ENCODE data around the gene AQP3.

The AQP3 gene

GRCh38 chr9:33468215-33468730 is 20.9 kb upstream of the AQP3 start:
- no peak for TF ChIP-seq CTCF (IDR thresholded peaks at IDR 0.05; ENCODE audit: borderline replicate concordance, extremely low read depth, low read length, poor library complexity, severe bottlenecking)
- no peak for TF ChIP-seq EZH2 (IDR thresholded peaks at IDR 0.05; ENCODE audit: borderline replicate concordance, low read depth, low read length, severe bottlenecking)
- Histone ChIP-seq H3K9me3 (ENCODE audit: insufficient read depth, low read length, severe bottlenecking) (no peaks in the 10 kb centered on the region), H3K4me3 (ENCODE audit: low read depth in 1 of 2, low read length in 2 of 2) (no peak overlapping the region), H3K9ac (ENCODE audit: low read depth, low read length) (no peak overlapping the region), H2AFZ (ENCODE audit: low read depth, low read length) (no peak overlapping the region), H3K4me2 (ENCODE audit: insufficient read depth, low read length) (no peak overlapping the region), H3K27me3 (ENCODE audit: insufficient read depth, low read length, poor library complexity) (no peaks in the 10 kb centered on the region), H3K36me3 (ENCODE audit: insufficient read depth, low read length) (peaks cover 85% of the 10 kb centered on the region), H3K4me1 (ENCODE audit: insufficient read depth, low read length) (peaks cover 20% of the 10 kb centered on the region), H4K20me1 (ENCODE audit: insufficient read depth, low read length) (0 out of 2 replicates have a peak, but pooled peaks cover 15% of the 10 kb centered on the region), H3K79me2 (ENCODE audit: insufficient read depth, low read length) (peaks cover 22% of the 10 kb centered on the region), H3K27ac (ENCODE audit: low read length) (no peak overlapping the region)
- ATAC-seq (ENCODE audit: insufficient read depth, low read depth) = no peak
- DNase-seq = no peak

- peaks cover 14% of the 10 kb centered on the region for H3K79me2 ChIP-seq (ENCODE audit: insufficient read depth, low read length)
- no peak overlapping the region for H3K4me3 ChIP-seq (ENCODE audit: low read depth in 1 of 2, low read length in 2 of 2)
- H3K36me3 ChIP-seq (ENCODE audit: insufficient read depth, low read length) = peaks cover 92% of the 10 kb centered on the region
- no peak overlapping the region for H3K27ac ChIP-seq (ENCODE audit: low read length)
- no peak for ATAC-seq (ENCODE audit: insufficient read depth, low read depth)
- no peak overlapping the region for H3K9ac ChIP-seq (ENCODE audit: low read depth, low read length)
- no peaks in the 10 kb centered on the region for H3K9me3 ChIP-seq (ENCODE audit: insufficient read depth, low read length, severe bottlenecking)
- no peaks in the 10 kb centered on the region for H3K27me3 ChIP-seq (ENCODE audit: insufficient read depth, low read length, poor library complexity)
- peaks cover 13% of the 10 kb centered on the region for H3K4me1 ChIP-seq (ENCODE audit: insufficient read depth, low read length)
- peaks cover 11% of the 10 kb centered on the region; the same call in 1 of the 2 replicates for H4K20me1 ChIP-seq (ENCODE audit: insufficient read depth, low read length)
- TF ChIP-seq CTCF (IDR thresholded peaks at IDR 0.05; ENCODE audit: borderline replicate concordance, extremely low read depth, low read length, poor library complexity, severe bottlenecking) (no peak), EZH2 (IDR thresholded peaks at IDR 0.05; ENCODE audit: borderline replicate concordance, low read depth, low read length, severe bottlenecking) (no peak)
- no peak overlapping the region for H3K4me2 ChIP-seq (ENCODE audit: insufficient read depth, low read length)
- no peak for DNase-seq
- no peak overlapping the region for H2AFZ ChIP-seq (ENCODE audit: low read depth, low read length)
These were observed 20.1 kb upstream of the AQP3 start for GRCh38 chr9:33467526-33467925.

DNA sequence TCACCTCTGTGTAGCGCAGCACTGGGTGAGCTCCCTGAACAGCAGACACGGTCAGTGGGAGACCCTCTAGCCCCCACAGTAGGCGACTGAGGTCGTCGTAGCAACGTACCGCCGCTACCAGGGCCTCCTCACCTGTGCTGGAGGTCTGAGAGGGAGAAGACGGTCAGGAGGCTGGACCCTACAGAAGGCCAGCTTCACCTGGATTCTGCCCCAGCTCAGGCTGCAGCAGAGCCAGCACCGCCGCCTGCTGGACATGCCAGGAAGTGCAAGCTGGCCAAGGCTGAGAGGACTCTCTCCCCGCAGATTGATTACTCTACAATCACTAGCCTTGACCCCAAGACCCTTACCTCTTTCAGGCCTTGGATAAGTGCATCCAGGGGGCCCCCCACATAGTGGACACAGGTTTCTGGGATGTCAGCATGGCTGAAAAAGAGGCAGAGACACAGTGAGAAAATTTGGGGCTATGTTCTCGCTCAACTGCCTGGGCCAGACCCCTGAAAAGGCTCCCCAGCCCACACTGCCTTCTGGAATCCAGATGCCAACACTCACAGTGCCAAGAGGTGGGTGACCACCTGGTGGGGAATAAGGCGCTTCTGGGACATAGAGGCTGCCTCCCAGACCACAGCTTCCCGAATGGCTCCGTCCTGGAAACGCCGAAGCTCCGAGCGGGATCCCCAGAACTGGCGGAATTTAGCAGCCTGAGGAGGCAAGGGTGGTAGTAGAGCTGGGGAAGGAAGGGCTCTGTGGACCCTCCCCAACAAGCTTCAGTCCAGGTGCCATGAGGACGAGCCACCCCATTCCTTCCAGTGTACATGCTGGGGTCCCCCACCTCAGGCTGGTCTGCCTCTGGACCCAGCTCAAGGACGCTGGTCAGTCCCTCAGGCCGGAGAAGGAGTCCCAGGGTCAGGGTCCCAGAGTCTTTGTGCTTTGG is 19.4 kb upstream of the AQP3 start:
- no peak overlapping the region for H3K9ac ChIP-seq (ENCODE audit: low read depth, low read length)
- H4K20me1 ChIP-seq (ENCODE audit: insufficient read depth, low read length) = peaks cover 11% of the 10 kb centered on the region; the same call in 1 of the 2 replicates
- no peak overlapping the region for H3K4me3 ChIP-seq (ENCODE audit: low read depth in 1 of 2, low read length in 2 of 2)
- peaks cover 6% of the 10 kb centered on the region for H3K4me1 ChIP-seq (ENCODE audit: insufficient read depth, low read length)
- no peak overlapping the region for H3K4me2 ChIP-seq (ENCODE audit: insufficient read depth, low read length)
- ATAC-seq (ENCODE audit: insufficient read depth, low read depth) (peak; percentile 82), DNase-seq (peak; percentile 58)
- no peak overlapping the region for H3K27ac ChIP-seq (ENCODE audit: low read length)
- no peaks in the 10 kb centered on the region for H3K9me3 ChIP-seq (ENCODE audit: insufficient read depth, low read length, severe bottlenecking)
- H3K36me3 ChIP-seq (ENCODE audit: insufficient read depth, low read length) = peaks cover 92% of the 10 kb centered on the region
- peaks cover 7% of the 10 kb centered on the region; the same call in 1 of the 2 replicates for H3K79me2 ChIP-seq (ENCODE audit: insufficient read depth, low read length)
- no peaks in the 10 kb centered on the region for H3K27me3 ChIP-seq (ENCODE audit: insufficient read depth, low read length, poor library complexity)
- TF ChIP-seq EZH2 (IDR thresholded peaks at IDR 0.05; ENCODE audit: borderline replicate concordance, low read depth, low read length, severe bottlenecking) (no peak), CTCF (IDR thresholded peaks at IDR 0.05; ENCODE audit: borderline replicate concordance, extremely low read depth, low read length, poor library complexity, severe bottlenecking) (peak; percentile 87)
- no peak overlapping the region for H2AFZ ChIP-seq (ENCODE audit: low read depth, low read length)

Measured in DND-41 (cell line).